ENCODE results near the gene MIPOL1.
"Not testable (repeated sequence)": the region's sequence is repeated elsewhere in the genome, so short reads cannot be mapped to it uniquely, and the experiment has no call there.

The MIPOL1 gene

GRCh38 chr14:37406095-37406494 is 208.4 kb downstream of the MIPOL1 start:
- DNase-seq, result no peak

- no peak for DNase-seq
Measured at GRCh38 chr14:37411079-37411735, 213.5 kb downstream of the MIPOL1 start.

- DNase-seq, result no peak
Measured at GRCh38 chr14:37413050-37413449, 215.3 kb downstream of the MIPOL1 start.

- DNase-seq, result no peak
Measured at GRCh38 chr14:37413504-37414003, 215.8 kb downstream of the MIPOL1 start.

GRCh38 chr14:37416264-37416663 is 218.5 kb downstream of the MIPOL1 start:
- no peak for DNase-seq

GRCh38 chr14:37417151-37417550 is 219.4 kb downstream of the MIPOL1 start:
- no peak for DNase-seq

GRCh38 chr14:37417833-37418232 is 220.1 kb downstream of the MIPOL1 start:
- DNase-seq, result no peak

- DNase-seq, result no peak
Measured at GRCh38 chr14:37420622-37421021, 222.9 kb downstream of the MIPOL1 start.

- no peak for DNase-seq
Measured at GRCh38 chr14:37422319-37422718, 224.6 kb downstream of the MIPOL1 start.

- no peak for DNase-seq
Measured at GRCh38 chr14:37422748-37423147, 225.0 kb downstream of the MIPOL1 start.

- DNase-seq, result no peak
Measured at GRCh38 chr14:37428954-37429353, 231.2 kb downstream of the MIPOL1 start.

- no peak for DNase-seq
Measured at GRCh38 chr14:37429618-37430017, 231.9 kb downstream of the MIPOL1 start.

GRCh38 chr14:37434867-37435266 is 237.1 kb downstream of the MIPOL1 start:
- no peak for DNase-seq

GRCh38 chr14:37436519-37436918 is 238.8 kb downstream of the MIPOL1 start:
- DNase-seq, result no peak

- peak; percentile 3 for DNase-seq
Measured at GRCh38 chr14:37437490-37437889, 239.8 kb downstream of the MIPOL1 start.

GRCh38 chr14:37438444-37438843 is 240.7 kb downstream of the MIPOL1 start:
- DNase-seq, result no peak

GRCh38 chr14:37443461-37443860 is 245.7 kb downstream of the MIPOL1 start:
- no peak for DNase-seq

GRCh38 chr14:37447883-37448391 is 250.2 kb downstream of the MIPOL1 start:
- no peak for DNase-seq

- DNase-seq, result no peak
Measured at GRCh38 chr14:37452323-37452722, 254.6 kb downstream of the MIPOL1 start.

GRCh38 chr14:37453985-37454384 is 256.2 kb downstream of the MIPOL1 start:
- DNase-seq, result no peak

- no peak for DNase-seq
Measured at GRCh38 chr14:37457334-37457733, 259.6 kb downstream of the MIPOL1 start.

- DNase-seq, result not testable (repeated sequence)
Measured at GRCh38 chr14:37462426-37462825, 264.7 kb downstream of the MIPOL1 start.

- no peak for DNase-seq
Measured at GRCh38 chr14:37464192-37464858, 266.6 kb downstream of the MIPOL1 start.

GRCh38 chr14:37466003-37466622 is 268.4 kb downstream of the MIPOL1 start:
- DNase-seq, result no peak

Data from NCI-H1436 (cell line).